HEK293T (cell line): ENCODE results near the gene SCNN1A.

Source experiments
- CTCF ChIA-PET: fragments of 350-600 bp; formaldehyde crosslinking; extraction: SDS; loops from one replicate; lab custom pipeline; 2021; ENCODE audit warnings: antibody characterized with exemption, inconsistent platforms; lab: Yijun Ruan, JAX
- POLR2A ChIA-PET: fragments of 350-600 bp; formaldehyde crosslinking; extraction: SDS; loops from one replicate; lab custom pipeline; 2020; ENCODE audit warnings: antibody characterized with exemption, inconsistent platforms; lab: Yijun Ruan, JAX
- DNase-seq: peaks from one replicate; pipeline ENCODE4 v3.0.0; 2012; ENCODE audit warnings: mixed read lengths; ENCODE audit errors: extremely low spot score
- ARNT ChIP-seq: fragments of 450-650 bp; IDR thresholded peaks from 2 replicates; pipeline ENCODE4 v1.6.1; 2017; ENCODE audit warnings: mild to moderate bottlenecking
- BHLHE40 ChIP-seq: fragments of 450-650 bp; IDR thresholded peaks from 2 replicates; pipeline ENCODE4 v1.6.1; 2016; ENCODE audit warnings: mild to moderate bottlenecking, moderate library complexity, borderline replicate concordance
- CTBP1 ChIP-seq: fragments of 450-650 bp; IDR thresholded peaks from 2 replicates; pipeline ENCODE4 v1.6.1; 2016; ENCODE audit warnings: borderline replicate concordance
- ELF4 ChIP-seq: fragments of 450-650 bp; IDR thresholded peaks from 2 replicates; pipeline ENCODE4 v1.6.1; 2017; ENCODE audit warnings: antibody characterized with exemption
- FOXA1 ChIP-seq: fragments of 450-650 bp; IDR thresholded peaks from 2 replicates; pipeline ENCODE4 v1.6.1; 2016; ENCODE audit warnings: mild to moderate bottlenecking
- FOXK2 ChIP-seq: fragments of 450-650 bp; IDR thresholded peaks from 2 replicates; pipeline ENCODE4 v1.6.1; 2016; ENCODE audit warnings: mild to moderate bottlenecking
- FOXM1 ChIP-seq: fragments of 450-650 bp; IDR thresholded peaks from 2 replicates; pipeline ENCODE4 v1.6.1; 2017; ENCODE audit warnings: mild to moderate bottlenecking, borderline replicate concordance
- HDGF ChIP-seq: fragments of 450-650 bp; IDR thresholded peaks from 2 replicates; pipeline ENCODE4 v1.6.1; 2017; ENCODE audit warnings: antibody characterized with exemption, borderline replicate concordance
- L3MBTL2 ChIP-seq: fragments of 450-650 bp; conservative IDR thresholded peaks from 2 replicates; pipeline ENCODE4 v1.6.1; 2016; ENCODE audit warnings: mild to moderate bottlenecking
- LEF1 ChIP-seq: fragments of 450-650 bp; IDR thresholded peaks from 2 replicates; pipeline ENCODE4 v1.6.1; 2017; ENCODE audit warnings: mild to moderate bottlenecking, borderline replicate concordance
- NFRKB ChIP-seq: fragments of 450-650 bp; IDR thresholded peaks from 2 replicates; pipeline ENCODE4 v1.6.1; 2016; ENCODE audit warnings: mild to moderate bottlenecking, moderate library complexity
- PKNOX1 ChIP-seq: fragments of 450-650 bp; IDR thresholded peaks from 2 replicates; pipeline ENCODE4 v1.6.1; 2016
- SP1 ChIP-seq: fragments of 450-650 bp; IDR thresholded peaks from 2 replicates; pipeline ENCODE4 v1.6.1; 2017
- SUZ12 ChIP-seq: fragments of 450-650 bp; IDR thresholded peaks from 2 replicates; pipeline ENCODE4 v1.6.1; 2016; ENCODE audit warnings: mild to moderate bottlenecking
- TARDBP ChIP-seq: fragments of 450-650 bp; IDR thresholded peaks from 2 replicates; pipeline ENCODE4 v1.6.1; 2016
- ZNF384 ChIP-seq: fragments of 450-650 bp; IDR thresholded peaks from 2 replicates; pipeline ENCODE4 v1.6.1; 2016

SCNN1A gene

GRCh38 chr12:6322352-6322751, 53.0 kb downstream of the SCNN1A start:
- ChIA-PET POLR2A (interaction anchor here (0.7 to 1.6 kb wide), 5 partner anchors 10 to 148 kb away, joined by 3 to 8 read pairs (median 5); partner anchors contain the start of genes CD9 and VAMP1), CTCF (interaction anchor here (0.7 to 1.9 kb wide), 8 partner anchors 10 to 285 kb away, joined by 3 to 7 read pairs (median 4); no protein-coding TSS in a partner anchor)
- DNase-seq: no peak
- no peak for TF ChIP-seq HDGF
- no peak for TF ChIP-seq FOXM1
- no peak for TF ChIP-seq SUZ12
- TF ChIP-seq LEF1: no peak
- TF ChIP-seq NFRKB: no peak
- TF ChIP-seq SP1: no peak

- ChIA-PET CTCF (interaction anchor here (0.7 to 1.7 kb wide), 3 partner anchors 10 to 15 kb away, joined by 3 to 6 read pairs (median 4); no protein-coding TSS in a partner anchor), POLR2A (interaction anchor here (1.0 to 1.1 kb wide), 2 partner anchors 18 to 149 kb away, joined by 3 read pairs; partner anchors contain the start of gene VAMP1)
- TF ChIP-seq FOXK2: no peak
- TF ChIP-seq TARDBP: no peak
- no peak for TF ChIP-seq CTBP1
- no peak for TF ChIP-seq HDGF
- TF ChIP-seq ZNF384: no peak
- no peak for TF ChIP-seq PKNOX1
- no peak for TF ChIP-seq FOXA1
- TF ChIP-seq ARNT: no peak
- TF ChIP-seq L3MBTL2: no peak
- TF ChIP-seq SP1: no peak
- no peak for TF ChIP-seq NFRKB
- no peak for TF ChIP-seq LEF1
- TF ChIP-seq SUZ12: no peak
- TF ChIP-seq FOXM1: no peak
- TF ChIP-seq BHLHE40: no peak
- TF ChIP-seq ELF4: no peak
- DNase-seq: no peak
Measured at GRCh38 chr12:6321905-6322304, 53.5 kb downstream of the SCNN1A start.

GRCh38 chr12:6319446-6319845, 55.9 kb downstream of the SCNN1A start:
- no peak for TF ChIP-seq SUZ12
- TF ChIP-seq SP1: no peak
- no peak for TF ChIP-seq LEF1
- no peak for TF ChIP-seq FOXA1
- TF ChIP-seq FOXM1: no peak
- TF ChIP-seq FOXK2: no peak
- no peak for TF ChIP-seq TARDBP
- TF ChIP-seq ARNT: no peak
- CTCF ChIA-PET: interaction anchor here (0.7 to 1.3 kb wide), 2 partner anchors 146 to 218 kb away, joined by 3 read pairs; no protein-coding TSS in a partner anchor
- no peak for DNase-seq
- POLR2A ChIA-PET: interaction anchor here (0.9 to 1.2 kb wide), 4 partner anchors 17 to 174 kb away, joined by 3 to 5 read pairs (median 4); partner anchors contain the start of genes MRPL51 and VAMP1

- POLR2A ChIA-PET: no interaction called here
- DNase-seq: no peak
- TF ChIP-seq SUZ12 (no peak), LEF1 (no peak), TARDBP (no peak), HDGF (no peak), FOXK2 (no peak), NFRKB (no peak), FOXA1 (no peak), SP1 (no peak), PKNOX1 (no peak), CTBP1 (no peak), L3MBTL2 (no peak), FOXM1 (no peak), BHLHE40 (no peak), ZNF384 (no peak), ELF4 (no peak), ARNT (no peak)
- CTCF ChIA-PET: interaction anchor here (1.3 kb wide), 1 partner anchor 219 kb away, joined by 3 read pairs; no protein-coding TSS in a partner anchor
Measured at GRCh38 chr12:6318440-6318879, 56.9 kb downstream of the SCNN1A start.

- no peak for DNase-seq
- ChIA-PET CTCF (no interaction called here), POLR2A (interaction anchor here (0.6 kb wide), 1 partner anchor 93 kb away, joined by 3 read pairs; no protein-coding TSS in a partner anchor)
- TF ChIP-seq L3MBTL2 (no peak), SP1 (no peak), FOXK2 (no peak), ZNF384 (no peak), ARNT (no peak), BHLHE40 (no peak), FOXM1 (no peak), TARDBP (no peak), HDGF (no peak), CTBP1 (no peak)
Measured at GRCh38 chr12:6317693-6318439, 57.5 kb downstream of the SCNN1A start.
